ENCODE results near the gene PTPRM.

The PTPRM gene

GRCh38 chr18:7568426-7568825, 1.3 kb downstream of the PTPRM start:
- DNase-seq: no peak

- DNase-seq: no peak
Observed at GRCh38 chr18:7571626-7572025, 4.5 kb downstream of the PTPRM start.

- no peak for DNase-seq
Observed at GRCh38 chr18:7572822-7573221, 5.7 kb downstream of the PTPRM start.

DNA sequence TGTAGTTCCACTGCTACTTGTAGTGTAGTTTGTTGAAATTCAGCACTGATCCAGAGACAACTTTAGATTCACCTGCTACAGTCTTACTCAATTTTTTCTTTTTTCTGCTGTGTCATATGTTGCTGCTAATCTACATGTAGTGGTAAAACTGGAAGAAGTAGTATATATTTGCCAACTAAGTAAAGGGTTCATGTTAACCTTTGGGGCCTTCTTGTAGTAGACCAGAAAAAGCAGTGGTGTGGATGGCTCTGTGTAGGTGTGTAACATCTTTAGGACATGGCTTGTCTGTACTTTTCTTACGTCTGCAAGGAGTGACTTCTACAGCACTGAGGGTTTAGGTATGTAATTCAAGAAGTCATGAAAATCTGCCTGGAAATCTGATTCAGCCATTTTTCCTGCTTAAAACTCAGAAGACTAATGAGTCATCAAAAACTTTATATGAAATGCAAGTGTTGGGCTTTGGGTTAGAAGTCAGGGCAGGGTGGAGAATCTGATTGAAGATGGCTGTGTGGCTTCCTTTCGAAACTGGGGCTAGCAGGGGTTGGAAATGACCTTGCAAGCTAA, 8.4 kb downstream of the PTPRM start:
- no peak for DNase-seq

GRCh38 chr18:7576077-7576476, 9.0 kb downstream of the PTPRM start:
- DNase-seq: no peak

DNA sequence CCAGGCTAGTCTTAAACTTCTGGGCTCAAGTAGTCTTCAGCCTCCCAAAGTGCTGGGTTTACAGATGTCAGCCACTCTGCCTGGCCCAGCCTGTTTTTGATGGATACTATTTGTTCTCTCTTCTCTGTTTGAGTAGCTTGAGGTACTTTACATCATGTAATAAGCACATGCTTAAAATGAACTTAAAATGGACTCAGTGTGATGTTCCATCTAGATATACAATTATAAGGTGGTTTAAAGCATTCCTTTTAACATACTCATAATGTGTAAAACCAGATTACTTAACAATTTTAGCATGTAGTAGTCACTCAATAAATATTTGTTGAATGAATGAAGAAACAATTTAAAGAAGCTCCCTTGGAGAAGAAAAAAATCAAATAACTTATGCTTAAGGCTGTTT, 9.6 kb downstream of the PTPRM start:
- no peak for DNase-seq

DNA sequence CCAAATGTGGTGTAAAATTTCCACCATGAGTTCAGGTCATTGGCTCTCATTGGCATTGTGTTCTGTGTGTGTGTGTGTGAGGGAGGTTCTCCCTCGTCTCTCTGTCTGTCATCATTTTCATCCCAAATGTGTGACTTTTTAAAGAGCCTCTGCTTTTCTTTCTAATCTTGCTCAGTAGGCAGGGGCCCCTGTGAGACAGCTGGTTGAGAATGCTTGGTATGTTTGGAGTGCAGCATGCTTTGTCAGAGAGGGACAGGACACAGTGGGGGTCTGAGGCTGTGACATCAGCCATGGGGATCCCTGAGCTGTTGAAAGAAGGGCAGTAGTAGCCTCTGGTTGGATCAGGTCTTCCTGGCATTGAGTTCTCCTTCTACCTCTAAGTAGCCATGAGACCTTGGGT, 10.6 kb downstream of the PTPRM start:
- DNase-seq: no peak

DNA sequence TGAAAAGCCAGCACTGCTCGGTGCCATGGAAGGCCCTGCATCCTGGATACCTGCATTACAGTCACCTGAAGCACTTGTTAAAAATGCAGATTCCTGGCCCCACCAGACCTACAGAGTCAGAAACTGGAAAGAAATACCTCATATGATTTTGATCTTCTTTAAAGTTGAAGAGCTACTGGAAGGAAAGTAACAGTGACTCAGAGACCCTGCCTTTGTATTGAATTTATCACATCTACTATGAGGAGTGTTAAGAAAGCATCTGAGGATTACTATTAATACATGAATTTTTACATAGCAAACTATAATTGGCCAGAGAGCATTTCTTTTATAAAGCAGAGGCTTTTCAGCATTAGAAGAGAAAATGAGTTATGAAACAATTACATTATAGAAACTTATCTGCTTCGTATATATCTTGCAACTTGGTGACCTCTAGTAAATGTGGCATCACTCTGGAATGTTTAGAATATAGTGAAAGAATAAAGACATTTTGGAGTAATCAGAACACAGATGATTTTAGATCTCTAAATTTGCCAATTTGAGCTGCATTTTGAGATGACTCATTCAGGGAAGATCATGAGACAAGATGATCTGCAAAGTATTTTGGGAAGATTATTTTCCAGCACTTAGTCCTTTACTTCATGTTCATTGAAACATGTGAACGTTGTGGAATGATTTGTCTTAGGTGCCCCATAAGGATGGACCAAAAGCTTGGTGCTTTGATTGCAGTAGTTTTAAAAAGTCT, 12.2 kb downstream of the PTPRM start:
- no peak for DNase-seq

DNA sequence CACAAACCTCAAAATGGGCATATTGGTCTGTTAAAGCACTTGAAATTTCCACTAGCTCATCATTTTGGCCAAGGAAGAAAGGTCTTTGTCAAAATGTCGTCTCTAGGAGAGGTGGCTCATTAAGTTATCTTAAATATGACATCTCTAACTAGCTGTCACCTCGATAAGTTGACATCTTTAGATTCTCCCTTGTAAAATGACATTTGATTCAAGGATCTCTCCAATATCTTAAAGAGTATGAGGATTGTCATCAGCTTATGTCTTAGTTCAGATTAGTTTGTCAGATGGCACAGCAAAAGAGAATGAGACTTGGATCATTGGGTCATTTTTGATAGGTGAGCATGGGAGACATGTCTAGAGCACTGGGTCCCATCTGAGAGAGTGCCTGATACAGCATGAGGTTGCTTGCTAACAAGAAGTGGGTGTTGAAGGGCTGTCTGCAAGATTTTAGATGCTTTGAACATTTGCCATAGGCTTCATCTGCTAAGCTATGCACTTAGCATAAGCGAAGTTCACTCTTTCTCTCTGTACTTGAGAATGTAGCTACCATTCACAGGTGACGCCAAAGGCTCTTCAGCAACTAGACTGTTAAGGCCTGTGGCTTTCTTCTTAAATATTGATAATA, 12.9 kb downstream of the PTPRM start:
- DNase-seq: no peak

- no peak for DNase-seq
Observed at GRCh38 chr18:7584646-7585275, 17.6 kb downstream of the PTPRM start.

GRCh38 chr18:7585276-7585670, 18.2 kb downstream of the PTPRM start:
- no peak for DNase-seq

- DNase-seq: no peak
Observed at GRCh38 chr18:7586379-7586778, 19.3 kb downstream of the PTPRM start.

DNA sequence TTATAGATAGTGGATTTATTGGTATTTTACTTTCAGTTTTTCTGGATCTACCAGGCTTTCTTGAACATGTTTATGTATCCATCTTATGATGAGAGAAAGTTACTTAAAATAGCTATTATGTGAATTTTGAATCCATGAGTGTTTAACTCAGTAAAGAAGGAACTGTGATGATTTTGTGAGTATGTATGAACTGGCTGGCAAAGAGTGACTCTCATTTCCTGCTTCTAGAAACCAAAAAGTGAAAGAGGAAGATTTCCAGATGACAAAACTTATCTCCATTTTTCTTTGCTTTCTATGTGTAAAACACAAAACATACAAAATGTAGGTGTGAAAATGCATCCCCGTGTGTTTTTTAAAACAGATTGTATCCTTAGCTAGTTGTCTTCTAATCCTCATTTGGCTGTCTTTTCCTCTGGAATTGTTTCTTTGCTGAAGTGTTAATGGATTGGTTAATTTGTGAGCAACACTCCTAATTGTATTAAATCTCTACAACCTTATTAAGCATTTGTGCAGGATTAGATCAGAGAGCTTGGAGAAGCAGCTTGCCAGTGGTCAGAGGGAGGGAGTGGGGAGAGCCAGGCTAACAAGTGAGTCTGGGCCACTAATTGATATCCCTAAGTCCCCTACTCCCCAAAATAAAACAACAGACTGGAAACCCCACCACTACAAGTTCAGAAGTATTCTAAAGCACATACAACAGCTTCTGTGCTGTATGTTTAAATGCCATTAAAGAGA, 23.9 kb downstream of the PTPRM start:
- DNase-seq: no peak

GRCh38 chr18:7592305-7593071, 25.4 kb downstream of the PTPRM start:
- no peak for DNase-seq

GRCh38 chr18:7593218-7593819, 26.2 kb downstream of the PTPRM start:
- DNase-seq: no peak

GRCh38 chr18:7596147-7596546, 29.0 kb downstream of the PTPRM start:
- no peak for DNase-seq

DNA sequence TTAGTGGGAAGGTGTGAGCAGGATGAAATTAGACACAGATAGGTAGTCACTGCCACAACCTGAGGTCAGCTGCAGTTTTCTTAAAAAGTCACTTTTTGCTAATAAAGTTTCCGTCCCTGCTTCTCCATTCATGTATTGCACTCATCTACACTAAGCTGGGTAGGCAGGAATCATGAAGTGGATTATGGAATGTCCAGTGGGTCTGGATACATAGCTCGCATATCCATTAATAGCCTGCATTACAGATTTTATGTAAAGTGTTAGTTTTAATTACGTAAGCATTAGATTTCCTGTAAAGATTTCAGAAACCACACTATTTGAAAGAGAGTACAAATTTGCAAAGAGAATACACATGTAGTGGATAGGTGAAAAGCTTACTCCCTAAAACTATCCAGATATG, 30.4 kb downstream of the PTPRM start:
- DNase-seq: no peak

- DNase-seq: no peak
Observed at GRCh38 chr18:7598167-7599047, 31.3 kb downstream of the PTPRM start.

GRCh38 chr18:7600036-7600435, 32.9 kb downstream of the PTPRM start:
- DNase-seq: no peak

DNA sequence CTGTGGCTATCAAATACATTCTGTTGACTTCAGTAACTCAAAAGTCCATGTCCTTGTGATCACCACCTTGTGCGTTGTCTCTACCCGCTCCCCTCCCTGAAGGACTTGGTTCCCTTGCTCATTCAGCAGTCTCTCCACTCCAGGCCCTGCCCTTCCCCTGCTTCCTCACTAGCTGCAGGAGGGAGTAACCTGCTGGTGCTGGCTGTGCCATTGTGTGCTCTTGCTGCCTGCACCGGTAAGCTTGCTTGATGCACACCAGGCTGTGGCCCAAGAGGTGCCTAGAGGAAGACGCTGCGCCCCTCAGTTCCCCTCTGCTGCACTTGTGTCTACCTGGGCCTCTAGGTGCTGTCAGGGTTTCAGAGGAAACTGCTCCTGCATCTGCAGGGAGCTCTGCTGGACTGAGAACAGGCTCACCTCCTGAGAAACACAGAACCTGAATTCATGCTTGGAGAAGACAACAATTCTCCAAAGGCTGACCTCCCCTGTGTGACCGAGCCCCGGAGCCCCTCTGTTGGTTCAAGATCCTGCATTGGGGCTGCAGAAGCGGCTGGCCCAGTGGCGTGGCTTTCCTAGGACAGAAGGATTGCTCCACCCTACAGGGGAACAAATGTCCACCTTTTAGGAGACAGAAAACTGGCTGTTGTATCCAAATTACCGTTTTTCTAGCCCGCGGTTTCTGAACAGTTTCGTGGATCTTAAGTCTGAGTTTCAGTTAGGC, 33.6 kb downstream of the PTPRM start:
- no peak for DNase-seq
